Sciatic nerve (tissue), 2 donors: ENCODE results near the gene NAGLU. TPM values are rescaled to one million over a fixed set of nuclear protein-coding genes. Genes with fewer than 3 reads are reported as not detected.

Experiments
- ATAC-seq: fragments of 200-7000 bp; cut with Tn5 transposase; one replicate; pipeline ENCODE4 v1.9.1; 2020; ENCODE audit warnings: mild to moderate bottlenecking, moderate library complexity
- DNase-seq: peaks from one replicate; pipeline ENCODE4 v3.0.0-alpha.2; 2020; ENCODE audit warnings: low spot score
- intact Hi-C: fragments of 100-400 bp; cut with DNase I; formaldehyde crosslinking; loops from one replicate; pipeline ENCODE4 v1.14.2; 2022
- microRNA-seq: library from miRNA; unstranded; fragments of <30 nt; microRNA quantifications from one replicate; pipeline ENCODE4 v1.2.0, GENCODE V29; 2020
- total RNA-seq: library from RNA; stranded (reverse); fragmentation: NEBNext Ultra II Directional; extraction: Animal tissue kit (Norgen Biotek cat#: 25700); gene quantifications from one replicate; pipeline ENCODE4 v1.2.1, GENCODE V29; 2021
- donor health status: DM: no; HTN: no; CAD: no.
- donor health status: DM: no; HTN: no; CAD: no.

Gene NAGLU
- total RNA-seq, 1 donor from 2014 or later, result 28.8 TPM

- ATAC-seq, result peak; percentile 98
- intact Hi-C loops, result no loop called here
These were observed 41.7 kb downstream of the NAGLU start, which contains the start of gene PSMC3IP for GRCh38 chr17:42577532-42578281. Gene PSMC3IP, minus strand, starts transcription at chr17:42577729. Its CDS starts 43 bp downstream, at chr17:42577686.

GRCh38 chr17:42578282-42578869, 42.3 kb downstream of the NAGLU start:
- intact Hi-C loops, result no loop called here
- peak; percentile 85 for ATAC-seq
- peak; percentile 84 for DNase-seq

More at GRCh38 chr17:42577532-42578281, 41.7 kb downstream of the NAGLU start, which contains the start of gene PSMC3IP:
- DNase-seq, result peak; percentile 98

GRCh38 chr17:42579794-42580551, 43.9 kb downstream of the NAGLU start:
- ATAC-seq (no peak), DNase-seq (no peak)
- intact Hi-C loops, result no loop called here

- no peak for ATAC-seq
- intact Hi-C loops, result no loop called here
- no peak for DNase-seq
These were observed 45.8 kb downstream of the NAGLU start for GRCh38 chr17:42581744-42582270.

- intact Hi-C loops, result no loop called here
- peak; percentile 30 for ATAC-seq
- DNase-seq, result no peak
These were observed 48.8 kb downstream of the NAGLU start for GRCh38 chr17:42584880-42585279.

- intact Hi-C loops, result no loop called here
- ATAC-seq (peak; percentile 53), DNase-seq (no peak)
These were observed 49.3 kb downstream of the NAGLU start for GRCh38 chr17:42585353-42585752.

GRCh38 chr17:42586514-42587230, 50.6 kb downstream of the NAGLU start:
- no peak for ATAC-seq
- intact Hi-C loops, result no loop called here
- no peak for DNase-seq

- no peak for ATAC-seq
- DNase-seq, result no peak
- intact Hi-C loops, result no loop called here
These were observed 54.8 kb downstream of the NAGLU start for GRCh38 chr17:42590886-42591285.

GRCh38 chr17:42591411-42591810, 55.4 kb downstream of the NAGLU start:
- ATAC-seq (no peak), DNase-seq (no peak)
- intact Hi-C loops, result no loop called here

Small RNA genes within 50 kb of the gene (microRNA-seq; reads per million reads assigned to microRNA genes)
- gene MIR5010, result 5.4 reads per million, percentile 12 among the genes with 10 or more reads in this experiment
- gene MIR548AT, result not detected

Other genes starting within 250 kb of the NAGLU start
- gene STAT5A, start 247.7 kb upstream of the NAGLU start, total RNA-seq, result 55.6 TPM
- 284 TPM for gene STAT3, start 147.8 kb upstream of the NAGLU start, total RNA-seq
- 608 TPM for gene CAVIN1, start 113.0 kb upstream of the NAGLU start, total RNA-seq
- gene ATP6V0A1, start 77.4 kb upstream of the NAGLU start, total RNA-seq, result 115 TPM
- gene HSD17B1, start 16.7 kb downstream of the NAGLU start, total RNA-seq, result 2.4 TPM
- 45.2 TPM for gene COASY, start 25.9 kb downstream of the NAGLU start, total RNA-seq
- gene MLX, start 30.9 kb downstream of the NAGLU start, total RNA-seq, result 26.6 TPM
- gene PSMC3IP, start 41.5 kb downstream of the NAGLU start, total RNA-seq, result 5.9 TPM
- gene RETREG3, start 73.1 kb downstream of the NAGLU start, total RNA-seq, result 47.1 TPM
- 23.4 TPM for gene TUBG1, start 73.4 kb downstream of the NAGLU start, total RNA-seq
- gene TUBG2, start 123.0 kb downstream of the NAGLU start, total RNA-seq, result 46.8 TPM
- gene PLEKHH3, start 140.8 kb downstream of the NAGLU start, total RNA-seq, result 40.3 TPM
- 3.5 TPM for gene CCR10, start 145.6 kb downstream of the NAGLU start, total RNA-seq
- 12.9 TPM for gene CNTNAP1, start 146.3 kb downstream of the NAGLU start, total RNA-seq
- 105 TPM for gene EZH1, start 208.8 kb downstream of the NAGLU start, total RNA-seq
- 67.5 TPM for gene RAMP2, start 225.0 kb downstream of the NAGLU start, total RNA-seq
- 24.8 TPM for gene VPS25, start 237.2 kb downstream of the NAGLU start, total RNA-seq
- gene WNK4, start 244.4 kb downstream of the NAGLU start, total RNA-seq, result 1.4 TPM